ENCODE measurements around the gene FBXL16.

Gene FBXL16

GRCh38 chr16:659618-660017 lies 46.0 kb downstream of the FBXL16 start:
- Histone ChIP-seq H3K9me3 (no peaks in the 10 kb centered on the region), H3K4me3 (ENCODE audit: low read depth, low read length) (no peak overlapping the region), H3K4me1 (peaks cover 13% of the 10 kb centered on the region), H3K27me3 (no peaks in the 10 kb centered on the region), H3K36me3 (peaks cover 34% of the 10 kb centered on the region)
- TF ChIP-seq CTCF (IDR thresholded peaks at IDR 0.05; ENCODE audit: low read depth, low read length), result no peak
- DNase-seq, result no peak

- H3K9me3 ChIP-seq, result no peaks in the 10 kb centered on the region
- peak; percentile 39 for TF ChIP-seq CTCF (IDR thresholded peaks at IDR 0.05; ENCODE audit: low read depth, low read length)
- H3K4me3 ChIP-seq (ENCODE audit: low read depth, low read length), result no peak overlapping the region
- no peaks in the 10 kb centered on the region for H3K27me3 ChIP-seq
- DNase-seq, result no peak
- peaks cover 13% of the 10 kb centered on the region for H3K4me1 ChIP-seq
- H3K36me3 ChIP-seq, result peaks cover 34% of the 10 kb centered on the region
Observed at GRCh38 chr16:658679-659571, 46.7 kb downstream of the FBXL16 start.

GRCh38 chr16:657487-657886 lies 48.1 kb downstream of the FBXL16 start:
- no peaks in the 10 kb centered on the region for H3K9me3 ChIP-seq
- no peak for DNase-seq
- TF ChIP-seq CTCF (IDR thresholded peaks at IDR 0.05; ENCODE audit: low read depth, low read length), result no peak
- H3K27me3 ChIP-seq, result no peaks in the 10 kb centered on the region
- H3K4me1 ChIP-seq, result peaks cover 13% of the 10 kb centered on the region
- H3K36me3 ChIP-seq, result peaks cover 34% of the 10 kb centered on the region
- H3K4me3 ChIP-seq (ENCODE audit: low read depth, low read length), result no peak overlapping the region

- H3K9me3 ChIP-seq, result no peaks in the 10 kb centered on the region
- H3K4me1 ChIP-seq, result no peaks in the 10 kb centered on the region
- no peak for DNase-seq
- no peak for TF ChIP-seq CTCF (IDR thresholded peaks at IDR 0.05; ENCODE audit: low read depth, low read length)
- no peaks in the 10 kb centered on the region for H3K27me3 ChIP-seq
- H3K36me3 ChIP-seq, result peaks cover 30% of the 10 kb centered on the region
- H3K4me3 ChIP-seq (ENCODE audit: low read depth, low read length), result no peak overlapping the region
Observed at GRCh38 chr16:654034-654433, 51.6 kb downstream of the FBXL16 start.

GRCh38 chr16:652454-653305 lies 52.9 kb downstream of the FBXL16 start:
- H3K36me3 ChIP-seq, result peaks cover 20% of the 10 kb centered on the region

More at GRCh38 chr16:652454-653305, 52.9 kb downstream of the FBXL16 start:
- no peak for TF ChIP-seq CTCF (IDR thresholded peaks at IDR 0.05; ENCODE audit: low read depth, low read length)
- Histone ChIP-seq H3K4me3 (ENCODE audit: low read depth, low read length) (no peak overlapping the region), H3K27me3 (no peaks in the 10 kb centered on the region), H3K9me3 (no peaks in the 10 kb centered on the region), H3K4me1 (no peaks in the 10 kb centered on the region)
- DNase-seq, result no peak

Data from BE2C (cell line).